Smooth muscle cell (in vitro differentiated cells): Measurements from ENCODE around the gene SERPINA3. TPM values are rescaled to one million over a fixed set of nuclear protein-coding genes. Genes with fewer than 3 reads are reported as not detected.

ENCODE experiments used
- DNase-seq: peaks from one replicate; lab custom pipeline; 2025; ENCODE audit not compliant: unreplicated experiment; lab: John Stamatoyannopoulos, UW
- H2AFZ ChIP-seq: fragments of 200-600 bp; sonication (generic); 2 replicates; pipeline ENCODE4 v1.6.0; 2016; ENCODE audit warnings: antibody characterized with exemption, low read depth, mild to moderate bottlenecking
- H3F3A ChIP-seq: fragments of 200-600 bp; sonication (generic); 2 replicates; pipeline ENCODE4 v1.6.0; 2017; ENCODE audit warnings: antibody characterized with exemption, low read depth
- H3K27ac ChIP-seq: fragments of 200-600 bp; sonication (generic); 2 replicates; pipeline ENCODE4 v1.5.1; 2016; ENCODE audit warnings: low read depth, mild to moderate bottlenecking
- H3K27me3 ChIP-seq: fragments of 200-600 bp; sonication (generic); 2 replicates; pipeline ENCODE4 v1.6.1; 2016; ENCODE audit warnings: low read depth, mild to moderate bottlenecking
- H3K36me3 ChIP-seq: fragments of 200-600 bp; sonication (generic); 2 replicates; pipeline ENCODE4 v1.5.1; 2016; ENCODE audit warnings: low read depth
- H3K4me1 ChIP-seq: fragments of 200-600 bp; sonication (generic); 2 replicates; pipeline ENCODE4 v1.5.1; 2016; ENCODE audit warnings: low read depth
- H3K4me2 ChIP-seq: fragments of 200-600 bp; sonication (generic); 2 replicates; pipeline ENCODE4 v1.6.0; 2016; ENCODE audit warnings: mild to moderate bottlenecking
- H3K4me3 ChIP-seq: fragments of 200-600 bp; sonication (generic); 2 replicates; pipeline ENCODE4 v1.5.1; 2016; ENCODE audit warnings: mild to moderate bottlenecking
- H3K79me2 ChIP-seq: fragments of 200-600 bp; sonication (generic); 2 replicates; pipeline ENCODE4 v1.6.0; 2016; ENCODE audit warnings: low read depth, mild to moderate bottlenecking
- H3K9ac ChIP-seq: fragments of 200-600 bp; sonication (generic); 2 replicates; pipeline ENCODE4 v1.6.0; 2016; ENCODE audit warnings: low read depth
- H3K9me3 ChIP-seq: fragments of 200-600 bp; sonication (generic); replicated peaks from 2 replicates; pipeline ENCODE4 v1.5.1; 2016; ENCODE audit warnings: low read depth
- H4K20me1 ChIP-seq: fragments of 200-600 bp; sonication (generic); 2 replicates; pipeline ENCODE4 v1.6.0; 2016; ENCODE audit warnings: low read depth
- CTCF ChIP-seq: fragments of 200-600 bp; sonication (generic); IDR thresholded peaks from 2 replicates; pipeline ENCODE4 v1.5.1; 2017; ENCODE audit warnings: borderline replicate concordance, mild to moderate bottlenecking, antibody characterized with exemption; ENCODE audit not compliant: insufficient read depth, poor library complexity, severe bottlenecking
- WGBS: methylation state at CpG from one replicate; pipeline ENCODE4 v1.1.7; 2016; ENCODE audit warnings: low lambda C conversion rate; 5-methylcytosine and 5-hydroxymethylcytosine counted together
- polyA plus RNA-seq: library from polyadenylated mRNA; unstranded; fragments of >200 nt; fragmentation: Nextera tagmentation; extraction: Ambion mirVana; gene quantifications from 2 replicates; pipeline ENCODE4 v1.2.1, GENCODE V29; 2016
- total RNA-seq: library from RNA; depleted of rRNA; stranded (reverse); fragments of >200 nt; gene quantifications from 2 replicates; pipeline ENCODE4 v1.2.3, GENCODE V29; 2014

The SERPINA3 gene
- total and polyA plus RNA-seq, 2 experiments from 2014 or later: 0.45 to 3.2 TPM

- Histone ChIP-seq H3K4me2 (no peak overlapping the region), H3K4me3 (no peak overlapping the region), H3K9me3 (no peaks in the 10 kb centered on the region), H3K9ac (no peak overlapping the region), H2AFZ (no peak overlapping the region), H3K79me2 (no peaks in the 10 kb centered on the region), H3K27ac (no peak overlapping the region), H3F3A (no peaks in the 10 kb centered on the region), H4K20me1 (no peaks in the 10 kb centered on the region), H3K4me1 (no peaks in the 10 kb centered on the region), H3K36me3 (no peaks in the 10 kb centered on the region), H3K27me3 (no peaks in the 10 kb centered on the region)
- TF ChIP-seq CTCF: no peak
- DNase-seq: no peak
- WGBS: 92% methylated on average over 4 of the region's 4 CpGs
Observed at GRCh38 chr14:94583557-94583956, 28.6 kb upstream of the SERPINA3 start.

GRCh38 chr14:94584591-94585280, 27.5 kb upstream of the SERPINA3 start:
- Histone ChIP-seq H2AFZ (no peak overlapping the region), H3K4me2 (no peak overlapping the region), H4K20me1 (no peaks in the 10 kb centered on the region), H3K4me1 (no peaks in the 10 kb centered on the region), H3K27me3 (no peaks in the 10 kb centered on the region), H3K27ac (no peak overlapping the region), H3K4me3 (no peak overlapping the region), H3K9me3 (no peaks in the 10 kb centered on the region), H3F3A (no peaks in the 10 kb centered on the region), H3K9ac (no peak overlapping the region), H3K79me2 (no peaks in the 10 kb centered on the region), H3K36me3 (no peaks in the 10 kb centered on the region)
- no peak for DNase-seq
- no peak for TF ChIP-seq CTCF
- WGBS: 86% methylated on average over 5 of the region's 5 CpGs

- H3K27me3 ChIP-seq: no peaks in the 10 kb centered on the region
- no peak overlapping the region for H3K4me2 ChIP-seq
- no peaks in the 10 kb centered on the region for H3F3A ChIP-seq
- no peaks in the 10 kb centered on the region for H4K20me1 ChIP-seq
- no peaks in the 10 kb centered on the region for H3K4me1 ChIP-seq
- no peak overlapping the region for H3K4me3 ChIP-seq
- no peak for TF ChIP-seq CTCF
- H3K36me3 ChIP-seq: no peaks in the 10 kb centered on the region
- no peaks in the 10 kb centered on the region for H3K79me2 ChIP-seq
- no peak for DNase-seq
- WGBS: 79% methylated on average over 4 of the region's 4 CpGs
- H3K9me3 ChIP-seq: no peaks in the 10 kb centered on the region
- no peak overlapping the region for H3K27ac ChIP-seq
- H3K9ac ChIP-seq: no peak overlapping the region
- H2AFZ ChIP-seq: no peak overlapping the region
Observed at GRCh38 chr14:94586635-94587034, 25.6 kb upstream of the SERPINA3 start.

- no peaks in the 10 kb centered on the region for H3K27me3 ChIP-seq
- H3K4me2 ChIP-seq: no peak overlapping the region
- no peaks in the 10 kb centered on the region for H4K20me1 ChIP-seq
- WGBS: 82% methylated on average over 4 of the region's 4 CpGs
- H2AFZ ChIP-seq: no peak overlapping the region
- no peaks in the 10 kb centered on the region for H3K79me2 ChIP-seq
- H3K36me3 ChIP-seq: no peaks in the 10 kb centered on the region
- no peak overlapping the region for H3K4me3 ChIP-seq
- DNase-seq: no peak
- H3K27ac ChIP-seq: no peak overlapping the region
- no peaks in the 10 kb centered on the region for H3K4me1 ChIP-seq
- no peak overlapping the region for H3K9ac ChIP-seq
- no peaks in the 10 kb centered on the region for H3K9me3 ChIP-seq
- no peaks in the 10 kb centered on the region for H3F3A ChIP-seq
- no peak for TF ChIP-seq CTCF
Observed at GRCh38 chr14:94588311-94588710, 23.9 kb upstream of the SERPINA3 start.
